Natural killer cell (primary cell): ENCODE measurements around the gene KIF16B. TPM values are rescaled to one million over a fixed set of nuclear protein-coding genes. Genes with fewer than 3 reads are reported as not detected.

Experiments
- ATAC-seq, 3 donors: fragments of 150-1000 bp in 2 of 3; fragments of 200-7000 bp in 1 of 3; cut with Tn5 transposase; 1 replicate in 1 of 3; 2 replicates in 2 of 3; pipeline ENCODE4 v1.10.0; 2021; ENCODE audit warnings: mild to moderate bottlenecking in 2 of 3, moderate library complexity in 2 of 3
- DNase-seq, 2 donors: peaks; one replicate each; pipeline versions ENCODE4 v3.0.0 to v3.0.0-alpha.2; 2013 to 2021; ENCODE audit warnings: mixed read lengths in 1 of 2
- H3K27ac ChIP-seq: one replicate; pipeline ENCODE4 v1.5.1; 2013; ENCODE audit warnings: mild to moderate bottlenecking, low read length
- H3K27me3 ChIP-seq: one replicate; pipeline ENCODE4 v1.6.1; 2013; ENCODE audit warnings: low read length; ENCODE audit not compliant: control insufficient read depth, insufficient read depth
- H3K36me3 ChIP-seq: one replicate; pipeline ENCODE4 v1.6.1; 2013; ENCODE audit warnings: low read length; ENCODE audit not compliant: control insufficient read depth, insufficient read depth
- H3K4me1 ChIP-seq: one replicate; pipeline ENCODE4 v1.6.1; 2013; ENCODE audit warnings: low read length; ENCODE audit not compliant: control insufficient read depth, insufficient read depth
- H3K4me3 ChIP-seq: one replicate; pipeline ENCODE4 v1.5.1; 2013; ENCODE audit warnings: low read length
- H3K9me3 ChIP-seq: one replicate; pipeline ENCODE4 v1.6.1; 2013; ENCODE audit warnings: low read length; ENCODE audit not compliant: control insufficient read depth, insufficient read depth
- H3K27ac Mint-ChIP-seq, 2 donors: one replicate each; pipeline ENCODE4 v1.8.0; 2022; ENCODE audit warnings: mild to moderate bottlenecking in 2 of 2, mixed read lengths in 2 of 2, moderate library complexity in 1 of 2
- H3K27me3 Mint-ChIP-seq, 2 donors: one replicate each; pipeline ENCODE4 v1.8.0; 2022; ENCODE audit warnings: low read depth in 2 of 2, mixed read lengths in 2 of 2
- H3K36me3 Mint-ChIP-seq: one replicate; pipeline ENCODE4 v1.8.0; 2022; ENCODE audit warnings: mixed read lengths
- H3K4me1 Mint-ChIP-seq, 2 donors: one replicate each; pipeline ENCODE4 v1.8.0; 2022; ENCODE audit warnings: mixed read lengths in 2 of 2
- H3K4me3 Mint-ChIP-seq: one replicate; pipeline ENCODE4 v1.8.0; 2022; ENCODE audit warnings: mild to moderate bottlenecking, moderate library complexity, mixed read lengths
- H3K9me3 Mint-ChIP-seq, 2 donors: one replicate each; pipeline ENCODE4 v1.8.0; 2022; ENCODE audit warnings: mixed read lengths in 2 of 2
- WGBS: methylation state at CpG from one replicate; pipeline ENCODE4 v1.1.7; 2013; ENCODE audit warnings: missing lambda C conversion rate; ENCODE audit not compliant: insufficient coverage; 5-methylcytosine and 5-hydroxymethylcytosine counted together
- intact Hi-C: fragments of 100-400 bp; cut with micrococcal nuclease; formaldehyde crosslinking; loops from one replicate; pipeline ENCODE4 v1.14.2; 2022
- total RNA-seq, 4 donors: library from RNA; stranded (reverse); fragments of 120-200 nt in 1 of 4; gene quantifications; one replicate each; pipeline versions ENCODE4 v1.2.3 to v1.2.4, GENCODE V29; 2013 to 2022
- TF ChIP-seq, protein P1 (sequence below): fragments of 200-600 bp; IDR thresholded peaks from one replicate; pipeline ENCODE4 v1.8.0; 2022; ENCODE audit warnings: antibody characterized with exemption

The KIF16B gene
- total RNA-seq, 3 donors from 2014 or later (not counting 1 experiment from before 2014, with no cell fraction given) = 3.9 to 11.8 (median 9.2) TPM

DNA sequence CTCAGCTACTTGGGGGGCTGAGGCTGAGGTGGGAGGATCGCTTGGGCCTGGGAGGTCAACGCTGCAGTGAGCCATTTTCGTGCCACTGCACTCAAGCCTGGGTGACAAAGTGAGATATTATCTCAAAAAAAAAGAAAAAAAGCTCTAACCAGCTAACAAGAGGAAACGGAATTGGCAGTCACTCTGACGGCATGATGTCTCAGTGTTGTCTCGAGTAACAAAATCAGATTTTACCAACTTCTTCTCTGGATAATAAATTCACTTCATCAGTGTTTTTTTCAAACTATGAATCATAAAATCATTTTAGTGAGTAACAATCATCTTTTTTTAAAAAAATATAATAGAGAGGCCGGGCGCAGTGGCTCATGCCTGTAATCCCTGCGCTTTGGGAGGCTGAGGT lies 12.6 kb downstream of the KIF16B start:
- H3K27me3 ChIP-seq = no peaks in the 10 kb centered on the region
- no peak overlapping the region for H3K4me3 ChIP-seq
- H3K4me1 Mint-ChIP-seq = peaks cover 0 to 14% of the 10 kb centered on the region in 2 donors
- WGBS = 65% methylated on average over 9 of the region's 9 CpGs
- no peaks in the 10 kb centered on the region for H3K9me3 ChIP-seq
- H3K36me3 Mint-ChIP-seq = no peaks in the 10 kb centered on the region
- no peaks in the 10 kb centered on the region for H3K27me3 Mint-ChIP-seq
- H3K27ac Mint-ChIP-seq = no peak overlapping the region
- no peak overlapping the region for H3K27ac ChIP-seq
- ATAC-seq (no peak), DNase-seq (no peak)
- TF ChIP-seq, protein P1, sequence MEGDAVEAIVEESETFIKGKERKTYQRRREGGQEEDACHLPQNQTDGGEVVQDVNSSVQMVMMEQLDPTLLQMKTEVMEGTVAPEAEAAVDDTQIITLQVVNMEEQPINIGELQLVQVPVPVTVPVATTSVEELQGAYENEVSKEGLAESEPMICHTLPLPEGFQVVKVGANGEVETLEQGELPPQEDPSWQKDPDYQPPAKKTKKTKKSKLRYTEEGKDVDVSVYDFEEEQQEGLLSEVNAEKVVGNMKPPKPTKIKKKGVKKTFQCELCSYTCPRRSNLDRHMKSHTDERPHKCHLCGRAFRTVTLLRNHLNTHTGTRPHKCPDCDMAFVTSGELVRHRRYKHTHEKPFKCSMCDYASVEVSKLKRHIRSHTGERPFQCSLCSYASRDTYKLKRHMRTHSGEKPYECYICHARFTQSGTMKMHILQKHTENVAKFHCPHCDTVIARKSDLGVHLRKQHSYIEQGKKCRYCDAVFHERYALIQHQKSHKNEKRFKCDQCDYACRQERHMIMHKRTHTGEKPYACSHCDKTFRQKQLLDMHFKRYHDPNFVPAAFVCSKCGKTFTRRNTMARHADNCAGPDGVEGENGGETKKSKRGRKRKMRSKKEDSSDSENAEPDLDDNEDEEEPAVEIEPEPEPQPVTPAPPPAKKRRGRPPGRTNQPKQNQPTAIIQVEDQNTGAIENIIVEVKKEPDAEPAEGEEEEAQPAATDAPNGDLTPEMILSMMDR = no peak
- intact Hi-C loops = no loop called here
- H3K4me1 ChIP-seq = no peaks in the 10 kb centered on the region
- no peak overlapping the region for H3K4me3 Mint-ChIP-seq
- H3K9me3 Mint-ChIP-seq = no peaks in the 10 kb centered on the region
- no peaks in the 10 kb centered on the region for H3K36me3 ChIP-seq

DNA sequence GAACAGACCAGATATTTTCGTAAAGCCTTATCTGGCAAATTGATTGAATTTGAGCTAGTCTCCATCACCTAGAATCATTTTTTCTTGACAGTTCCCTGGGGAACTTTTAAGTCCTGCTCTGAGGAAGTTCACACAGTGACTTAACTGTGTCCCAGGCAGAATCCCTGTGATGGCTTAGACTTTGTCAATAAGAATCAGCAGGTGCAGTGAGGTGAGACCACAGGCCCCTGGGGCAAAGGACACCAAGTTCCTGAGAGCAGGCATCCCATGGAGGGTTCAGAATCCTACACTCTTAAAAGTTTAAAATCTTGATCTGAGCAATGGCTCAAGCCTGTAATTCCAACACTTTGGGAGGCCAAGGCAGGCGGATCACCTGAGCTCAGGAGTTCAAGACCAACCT lies 13.0 kb downstream of the KIF16B start:
- Mint-ChIP-seq H3K4me3 (no peak overlapping the region), H3K4me1 (peaks cover 0 to 10% of the 10 kb centered on the region in 2 donors), H3K27me3 (no peaks in the 10 kb centered on the region), H3K9me3 (no peaks in the 10 kb centered on the region), H3K27ac (no peak overlapping the region), H3K36me3 (no peaks in the 10 kb centered on the region)
- no peak overlapping the region for H3K27ac ChIP-seq
- H3K9me3 ChIP-seq = no peaks in the 10 kb centered on the region
- ATAC-seq (no peak), DNase-seq (no peak)
- TF ChIP-seq, protein P1 = no peak
- no peaks in the 10 kb centered on the region for H3K36me3 ChIP-seq
- intact Hi-C loops = no loop called here
- H3K4me1 ChIP-seq = no peaks in the 10 kb centered on the region
- H3K4me3 ChIP-seq = no peak overlapping the region
- 97% methylated on average over 2 of the region's 2 CpGs for WGBS
- H3K27me3 ChIP-seq = no peaks in the 10 kb centered on the region

DNA sequence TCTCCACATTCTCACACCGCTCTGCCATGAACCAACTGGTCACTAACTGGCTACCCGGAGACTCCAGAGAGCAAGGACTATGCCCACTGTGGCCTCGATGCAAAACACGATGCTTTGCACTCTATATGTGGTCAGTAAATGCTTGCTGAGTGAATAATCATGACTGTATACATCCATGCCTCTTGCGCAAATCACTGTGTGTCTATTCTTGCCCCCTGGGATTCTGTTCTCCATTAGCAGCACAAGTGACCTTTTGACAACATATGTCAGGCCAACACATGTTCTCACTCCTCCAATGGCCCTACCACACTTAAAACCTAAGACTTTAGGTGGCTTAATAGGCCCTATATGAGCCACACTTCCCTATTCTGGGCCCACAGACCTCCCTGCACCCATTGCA lies 16.9 kb downstream of the KIF16B start:
- 89% methylated on average over 5 of the region's 5 CpGs for WGBS
- no peaks in the 10 kb centered on the region for H3K4me1 ChIP-seq
- intact Hi-C loops = no loop called here
- Mint-ChIP-seq H3K36me3 (no peaks in the 10 kb centered on the region), H3K9me3 (no peaks in the 10 kb centered on the region), H3K27ac (no peak overlapping the region), H3K27me3 (no peaks in the 10 kb centered on the region), H3K4me3 (no peak overlapping the region), H3K4me1 (peaks cover 6 to 19% of the 10 kb centered on the region in 2 donors)
- H3K4me3 ChIP-seq = no peak overlapping the region
- ATAC-seq (no peak), DNase-seq (no peak)
- no peaks in the 10 kb centered on the region for H3K27me3 ChIP-seq
- H3K27ac ChIP-seq = no peak overlapping the region
- TF ChIP-seq, protein P1 = no peak
- no peaks in the 10 kb centered on the region for H3K9me3 ChIP-seq
- H3K36me3 ChIP-seq = no peaks in the 10 kb centered on the region

GRCh38 chr20:16555754-16556153 lies 17.5 kb downstream of the KIF16B start:
- no peaks in the 10 kb centered on the region for H3K27me3 Mint-ChIP-seq
- Histone ChIP-seq H3K4me1 (no peaks in the 10 kb centered on the region), H3K27ac (no peak overlapping the region), H3K36me3 (no peaks in the 10 kb centered on the region), H3K4me3 (no peak overlapping the region), H3K9me3 (no peaks in the 10 kb centered on the region), H3K27me3 (no peaks in the 10 kb centered on the region)
- H3K9me3 Mint-ChIP-seq = no peaks in the 10 kb centered on the region
- H3K36me3 Mint-ChIP-seq = no peaks in the 10 kb centered on the region
- peaks cover 6 to 19% of the 10 kb centered on the region in 2 donors for H3K4me1 Mint-ChIP-seq
- no peak overlapping the region for H3K4me3 Mint-ChIP-seq
- ATAC-seq (no peak), DNase-seq (no peak)
- TF ChIP-seq, protein P1 = no peak
- no peak overlapping the region for H3K27ac Mint-ChIP-seq
- intact Hi-C loops = no loop called here
